GM12801 (cell line): Measurements from ENCODE around the gene RBBP5.

Source experiments
- TF ChIP-seq, protein P1 (sequence below): IDR thresholded peaks from one replicate; pipeline ENCODE4 v1.5.1; 2011; ENCODE audit warnings: control low read depth; ENCODE audit not compliant: insufficient read length; ENCODE audit errors: extremely low read depth

RBBP5 gene

DNA sequence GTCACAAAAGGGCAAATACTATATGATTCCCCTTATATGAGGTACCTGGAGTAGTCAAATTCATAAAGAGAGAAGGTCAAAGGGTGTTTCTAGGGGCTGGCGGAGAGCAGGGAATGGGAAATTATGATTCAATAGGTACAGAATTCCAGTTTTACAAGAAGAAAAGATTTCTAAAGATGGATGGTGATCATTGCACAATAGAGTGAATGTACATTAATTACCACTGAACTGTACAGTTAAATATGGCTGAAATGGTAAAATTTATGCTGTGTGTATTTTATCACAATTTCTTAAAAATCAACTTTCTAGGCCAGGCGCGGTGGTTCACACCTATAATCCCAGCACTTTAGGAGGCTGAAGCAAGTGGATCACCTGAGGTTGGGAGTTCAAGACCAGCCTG is 19.4 kb downstream of the RBBP5 start:
- TF ChIP-seq, protein P1, sequence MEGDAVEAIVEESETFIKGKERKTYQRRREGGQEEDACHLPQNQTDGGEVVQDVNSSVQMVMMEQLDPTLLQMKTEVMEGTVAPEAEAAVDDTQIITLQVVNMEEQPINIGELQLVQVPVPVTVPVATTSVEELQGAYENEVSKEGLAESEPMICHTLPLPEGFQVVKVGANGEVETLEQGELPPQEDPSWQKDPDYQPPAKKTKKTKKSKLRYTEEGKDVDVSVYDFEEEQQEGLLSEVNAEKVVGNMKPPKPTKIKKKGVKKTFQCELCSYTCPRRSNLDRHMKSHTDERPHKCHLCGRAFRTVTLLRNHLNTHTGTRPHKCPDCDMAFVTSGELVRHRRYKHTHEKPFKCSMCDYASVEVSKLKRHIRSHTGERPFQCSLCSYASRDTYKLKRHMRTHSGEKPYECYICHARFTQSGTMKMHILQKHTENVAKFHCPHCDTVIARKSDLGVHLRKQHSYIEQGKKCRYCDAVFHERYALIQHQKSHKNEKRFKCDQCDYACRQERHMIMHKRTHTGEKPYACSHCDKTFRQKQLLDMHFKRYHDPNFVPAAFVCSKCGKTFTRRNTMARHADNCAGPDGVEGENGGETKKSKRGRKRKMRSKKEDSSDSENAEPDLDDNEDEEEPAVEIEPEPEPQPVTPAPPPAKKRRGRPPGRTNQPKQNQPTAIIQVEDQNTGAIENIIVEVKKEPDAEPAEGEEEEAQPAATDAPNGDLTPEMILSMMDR: no peak

DNA sequence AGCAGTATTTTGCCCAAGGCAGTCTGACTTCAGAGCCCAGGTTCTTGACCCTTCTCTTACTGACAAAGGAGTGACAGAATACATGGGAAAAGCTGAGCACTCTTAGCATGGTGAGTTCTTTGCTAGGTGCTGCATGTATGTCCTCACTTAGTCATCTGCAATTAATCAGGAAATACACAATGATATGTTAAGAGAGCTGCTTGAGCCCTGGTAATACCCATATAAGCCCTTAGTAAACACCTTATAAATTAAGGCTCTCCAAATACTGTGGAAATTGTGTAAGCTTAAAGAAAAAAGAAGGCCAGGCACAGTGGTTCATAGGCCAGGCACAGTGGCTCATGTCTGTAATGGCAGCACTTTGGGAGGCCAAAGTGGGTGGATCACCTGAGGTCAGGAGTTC is 23.5 kb downstream of the RBBP5 start:
- TF ChIP-seq, protein P1: no peak

DNA sequence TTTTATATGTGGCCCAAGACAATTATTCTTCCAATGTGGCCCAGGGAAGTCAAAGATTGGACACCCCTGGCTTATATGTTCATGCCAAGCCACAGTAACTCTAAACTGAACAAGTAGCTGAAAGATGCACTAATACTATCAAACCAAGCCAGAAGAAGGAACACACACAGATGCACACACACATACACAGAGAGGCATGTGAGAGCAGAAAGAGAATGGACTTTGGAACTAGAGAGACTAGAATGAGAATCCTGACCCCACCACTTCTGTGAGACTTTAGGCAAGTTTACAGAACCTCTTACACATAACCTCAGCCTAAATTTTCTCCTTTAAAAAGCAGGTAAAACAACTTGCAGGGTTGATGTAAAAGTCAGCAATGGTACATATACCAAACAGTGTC is 26.4 kb downstream of the RBBP5 start:
- TF ChIP-seq, protein P1: no peak

DNA sequence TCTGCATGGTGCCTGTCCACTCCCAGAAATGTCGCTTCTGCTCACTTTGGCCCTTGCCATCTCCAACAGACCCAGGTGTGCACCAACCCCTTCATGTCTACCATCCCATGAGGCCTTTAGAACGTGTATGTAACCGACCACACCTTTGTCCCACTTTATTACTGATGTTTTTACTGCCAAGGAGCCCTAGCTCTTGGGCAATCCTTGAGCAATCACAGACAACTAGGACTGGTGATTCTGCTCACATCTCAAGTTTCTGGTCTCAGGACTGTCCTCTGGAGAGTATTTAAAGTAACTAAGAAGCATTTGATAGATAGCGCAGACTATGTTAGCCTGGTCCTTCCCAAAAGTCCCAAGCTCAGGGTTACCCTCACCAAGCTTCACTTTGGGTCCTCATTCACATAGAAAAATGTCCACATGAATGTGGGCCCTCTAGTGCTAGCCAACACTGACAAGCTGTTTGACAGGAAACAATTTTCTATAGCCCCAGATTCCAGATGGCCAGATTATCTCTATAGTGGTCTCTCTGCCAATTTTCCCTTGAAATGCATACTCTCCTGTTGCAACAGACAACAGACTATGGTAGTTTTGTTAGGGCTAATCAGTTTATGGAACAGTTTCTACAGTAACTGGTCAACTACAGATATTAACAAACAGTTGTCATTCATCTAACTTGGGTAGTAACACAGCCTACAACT is 30.6 kb downstream of the RBBP5 start:
- TF ChIP-seq, protein P1: no peak

DNA sequence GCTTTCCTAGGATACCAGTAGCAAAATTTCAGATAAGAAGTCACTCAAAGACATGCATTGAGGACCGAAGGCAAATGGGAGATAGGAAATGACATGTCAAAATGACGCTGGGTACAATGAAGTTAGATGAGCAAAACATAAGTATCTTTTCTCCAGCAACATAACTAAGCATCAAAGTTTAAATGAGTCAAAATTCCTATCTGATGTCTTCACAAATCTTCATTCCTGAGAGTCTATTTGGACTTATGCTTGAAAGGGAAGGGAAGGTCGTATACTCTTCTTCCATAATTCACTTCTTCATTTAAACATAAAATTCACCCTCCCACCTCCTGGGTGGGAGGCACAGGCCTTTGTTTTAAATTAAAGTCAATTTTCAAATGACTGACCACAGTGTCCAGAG is 33.4 kb downstream of the RBBP5 start:
- TF ChIP-seq, protein P1: no peak

DNA sequence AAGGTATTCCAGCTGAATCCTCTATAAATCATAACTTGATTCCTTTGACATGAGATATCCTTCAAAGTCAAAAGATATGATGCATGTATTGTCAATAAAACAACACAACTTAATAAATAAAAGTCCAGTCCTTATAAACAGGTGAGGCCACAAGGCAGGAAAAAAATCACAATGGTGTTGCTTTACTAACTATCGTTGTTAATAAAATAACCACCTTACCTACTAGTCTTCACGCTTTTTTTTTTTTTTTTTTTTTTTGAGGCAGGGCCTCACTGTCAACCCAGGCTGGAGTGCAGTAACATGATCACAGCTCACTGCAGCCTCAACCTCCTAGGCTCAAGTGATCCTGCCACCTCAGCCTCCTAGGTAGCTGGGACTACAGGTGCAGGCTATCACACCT is 37.4 kb downstream of the RBBP5 start, which contains the start of gene TMEM81:
Gene TMEM81, minus strand, starts transcription at position 101 of the 400 bp plus-strand sequence. CDS start 140 bp downstream, outside the sequence.
- TF ChIP-seq, protein P1: no peak

DNA sequence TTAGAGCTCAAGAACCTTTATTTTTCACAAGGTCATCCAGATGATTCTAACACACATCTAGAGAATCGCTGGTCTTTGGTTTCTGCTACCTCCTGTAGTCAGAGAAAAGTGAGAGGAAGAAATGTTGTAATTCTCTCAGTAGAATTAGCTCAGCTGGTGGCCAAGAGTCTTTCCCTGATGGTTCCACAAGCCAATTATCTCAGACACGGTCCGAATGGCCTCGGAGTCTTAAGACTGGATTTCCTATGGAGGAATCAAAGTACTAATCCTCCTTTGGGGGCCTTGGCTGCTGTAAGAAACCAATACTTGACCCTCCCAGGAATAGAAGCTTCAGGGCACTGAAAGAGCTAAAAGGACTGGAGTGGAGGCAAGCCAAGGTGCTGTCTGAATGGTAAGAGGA is 39.3 kb downstream of the RBBP5 start:
- TF ChIP-seq, protein P1: no peak
